Naive thymus-derived CD4-positive, alpha-beta T cell (primary cell): ENCODE data around the gene ABHD12. TPM values are rescaled to one million over a fixed set of nuclear protein-coding genes. Genes with fewer than 3 reads are reported as not detected.
"Not testable (repeated sequence)": the region's sequence is repeated elsewhere in the genome, so short reads cannot be mapped to it uniquely, and the experiment has no call there.

Source experiments
- ATAC-seq: fragments of 150-1000 bp; cut with Tn5 transposase; 2 replicates; pipeline ENCODE4 v1.10.0; 2021; ENCODE audit warnings: mild to moderate bottlenecking, moderate library complexity
- CTCF ChIA-PET: fragments of 350-600 bp; sonication (Branson Sonifier 250); formaldehyde crosslinking; loops from one replicate; lab custom pipeline; 2021; ENCODE audit warnings: antibody characterized with exemption; lab: Charles Lee
- POLR2A ChIA-PET: fragments of 350-600 bp; sonication (Branson Sonifier 250); formaldehyde crosslinking; loops from one replicate; lab custom pipeline; 2021; ENCODE audit warnings: antibody characterized with exemption, inconsistent platforms; lab: Charles Lee
- DNase-seq, 9 donors: peaks; one replicate each; pipeline versions ENCODE4 v3.0.0 to v3.0.0-alpha.2; 2020 to 2022; ENCODE audit warnings: mixed read lengths in 1 of 9
- H3K27ac ChIP-seq: one replicate; pipeline ENCODE4 v1.7.0; 2013; ENCODE audit warnings: mild to moderate bottlenecking, low read depth, low read length, moderate library complexity
- H3K27me3 ChIP-seq, 2 donors: one replicate each; pipeline ENCODE4 v1.7.0; 2013; ENCODE audit warnings: low read length in 2 of 2, mild to moderate bottlenecking in 2 of 2, moderate library complexity in 2 of 2; ENCODE audit not compliant: control insufficient read depth in 2 of 2, insufficient read depth in 2 of 2
- H3K36me3 ChIP-seq, 3 experiments: 1 replicate in 2 of 3; 2 replicates in 1 of 3; pipeline ENCODE4 v1.7.0; 2013; ENCODE audit warnings: low read length in 3 of 3, mild to moderate bottlenecking in 3 of 3, moderate library complexity in 1 of 3; ENCODE audit not compliant: insufficient read depth in 3 of 3, control insufficient read depth in 2 of 3
- H3K4me1 ChIP-seq, 2 donors: one replicate each; pipeline ENCODE4 v1.7.0; 2013; ENCODE audit warnings: low read length in 2 of 2, mild to moderate bottlenecking in 2 of 2, moderate library complexity in 1 of 2; ENCODE audit not compliant: control insufficient read depth in 2 of 2, insufficient read depth in 2 of 2
- H3K4me3 ChIP-seq: 2 replicates; pipeline ENCODE4 v1.7.0; 2013; ENCODE audit warnings: mild to moderate bottlenecking, low read length
- H3K9me3 ChIP-seq, 3 experiments: 1 replicate in 2 of 3; 2 replicates in 1 of 3; pipeline ENCODE4 v1.7.0; 2013; ENCODE audit warnings: low read length in 3 of 3; ENCODE audit not compliant: control insufficient read depth in 2 of 3
- H3K27ac Mint-ChIP-seq, 9 donors: one replicate each; pipeline ENCODE4 v1.8.0; 2020 to 2022; ENCODE audit warnings: mixed read lengths in 9 of 9, mild to moderate bottlenecking in 8 of 9, moderate library complexity in 5 of 9, inconsistent platforms in 2 of 9
- H3K27me3 Mint-ChIP-seq, 5 donors: one replicate each; pipeline ENCODE4 v1.8.0; 2021 to 2022; ENCODE audit warnings: mixed read lengths in 5 of 5, mild to moderate bottlenecking in 1 of 5
- H3K36me3 Mint-ChIP-seq, 5 donors: one replicate each; pipeline ENCODE4 v1.8.0; 2020 to 2022; ENCODE audit warnings: mixed read lengths in 5 of 5, mild to moderate bottlenecking in 3 of 5, inconsistent platforms in 1 of 5
- H3K4me1 Mint-ChIP-seq, 7 donors: one replicate each; pipeline ENCODE4 v1.8.0; 2020 to 2022; ENCODE audit warnings: mixed read lengths in 7 of 7, mild to moderate bottlenecking in 3 of 7, inconsistent platforms in 1 of 7
- H3K4me3 Mint-ChIP-seq, 10 donors: one replicate each; pipeline ENCODE4 v1.8.0; 2020 to 2022; ENCODE audit warnings: mild to moderate bottlenecking in 10 of 10, mixed read lengths in 10 of 10, moderate library complexity in 6 of 10, inconsistent platforms in 2 of 10
- H3K9me3 Mint-ChIP-seq, 11 donors: one replicate each; pipeline ENCODE4 v1.8.0; 2020 to 2022; ENCODE audit warnings: mixed read lengths in 11 of 11, mild to moderate bottlenecking in 4 of 11, inconsistent platforms in 1 of 11, moderate library complexity in 1 of 11
- intact Hi-C, 2 donors: fragments of 100-400 bp; cut with micrococcal nuclease; formaldehyde crosslinking; loops; one replicate each; pipeline ENCODE4 v1.15.1; 2023
- polyA plus RNA-seq, 2 donors: library from polyadenylated mRNA; unstranded; fragments of 300-500 nt; fragmentation: Illumina TruSeq; gene quantifications; one replicate each; pipeline ENCODE4 v1.2.3, GENCODE V29; 2021
- total RNA-seq, 6 experiments: library from RNA in 5 of 6; stranded (reverse) in 5 of 6; gene quantifications; 1 replicate in 5 of 6; 2 replicates in 1 of 6; pipeline ENCODE4 v1.2.3 and lab custom pipeline; 2021 to 2026

The ABHD12 gene
- total and polyA plus RNA-seq, 7 experiments from 2014 or later, result 16.5 to 29.7 (median 24.1) TPM

- H3K9me3 ChIP-seq, result no peaks in the 10 kb centered on the region
- no peak for DNase-seq
- H3K27me3 Mint-ChIP-seq, result no peaks in the 10 kb centered on the region
- ChIA-PET POLR2A (no interaction called here), CTCF (no interaction called here)
- H3K4me1 ChIP-seq, result no peaks in the 10 kb centered on the region
- no peak overlapping the region for H3K4me3 Mint-ChIP-seq
- no peaks in the 10 kb centered on the region for H3K9me3 Mint-ChIP-seq
- H3K36me3 Mint-ChIP-seq, result peaks cover 1 to 23% (median 9%) of the 10 kb centered on the region in 5 donors
- no peaks in the 10 kb centered on the region for H3K27me3 ChIP-seq
- ATAC-seq, result no peak
- peaks cover 0 to 26% (median 2%) of the 10 kb centered on the region in 3 experiments for H3K36me3 ChIP-seq
- intact Hi-C loops, result no loop called here
- peak overlapping the region in 4 of 9 donors; percentile 18 to 84 (median 48) for H3K27ac Mint-ChIP-seq
- peaks cover 9 to 26% (median 13%) of the 10 kb centered on the region in 7 donors for H3K4me1 Mint-ChIP-seq
- no peak overlapping the region for H3K27ac ChIP-seq
- H3K4me3 ChIP-seq, result no peak overlapping the region
These were observed 74.0 kb downstream of the ABHD12 start for GRCh38 chr20:25316506-25317190.

GRCh38 chr20:25315418-25316210 is 75.0 kb downstream of the ABHD12 start:
- Mint-ChIP-seq H3K4me3 (peak overlapping the region in 1 of 10 donors; percentile 25), H3K36me3 (peaks cover 1 to 20% (median 6%) of the 10 kb centered on the region in 5 donors), H3K4me1 (peaks cover 11 to 33% (median 23%) of the 10 kb centered on the region in 7 donors), H3K27me3 (no peaks in the 10 kb centered on the region), H3K27ac (peak overlapping the region in 2 of 9 donors; percentile 66 to 70), H3K9me3 (peaks cover 0 to 2% (median 0%) of the 10 kb centered on the region in 11 donors)
- ChIA-PET CTCF (interaction anchor here (0.6 kb wide), 1 partner anchor 21 kb away, joined by 5 read pairs; no protein-coding TSS in a partner anchor), POLR2A (no interaction called here)
- no peak overlapping the region for H3K27ac ChIP-seq
- no peaks in the 10 kb centered on the region for H3K9me3 ChIP-seq
- no peaks in the 10 kb centered on the region for H3K27me3 ChIP-seq
- intact Hi-C loops, result no loop called here
- DNase-seq (no peak), ATAC-seq (no peak)
- no peak overlapping the region for H3K4me3 ChIP-seq
- H3K36me3 ChIP-seq, result peaks cover 0 to 25% (median 0%) of the 10 kb centered on the region in 3 experiments
- peaks cover under 1 to 7% of the 10 kb centered on the region in 2 donors for H3K4me1 ChIP-seq

- Mint-ChIP-seq H3K4me1 (peaks cover 17 to 38% (median 30%) of the 10 kb centered on the region in 7 donors), H3K27me3 (no peaks in the 10 kb centered on the region), H3K9me3 (peaks cover 0 to 2% (median 0%) of the 10 kb centered on the region in 11 donors), H3K27ac (peak overlapping the region in 2 of 9 donors; percentile 42 to 70), H3K36me3 (peaks cover 0 to 20% (median 6%) of the 10 kb centered on the region in 5 donors), H3K4me3 (no peak overlapping the region)
- no peak overlapping the region for H3K4me3 ChIP-seq
- H3K36me3 ChIP-seq, result peaks cover 0 to 18% (median 0%) of the 10 kb centered on the region in 3 experiments
- ChIA-PET POLR2A (no interaction called here), CTCF (interaction anchor here (0.6 kb wide), 1 partner anchor 20 kb away, joined by 5 read pairs; no protein-coding TSS in a partner anchor)
- H3K9me3 ChIP-seq, result no peaks in the 10 kb centered on the region
- H3K4me1 ChIP-seq, result peaks cover 3 to 8% of the 10 kb centered on the region in 2 donors
- intact Hi-C loops, result loop anchor here in 1 of 2 donors (5.0 kb wide), 2 partner anchors 67 to 322 kb away; partner anchors contain the start of genes APMAP and PYGB
- H3K27ac ChIP-seq, result no peak overlapping the region
- no peaks in the 10 kb centered on the region for H3K27me3 ChIP-seq
- ATAC-seq (no peak), DNase-seq (no peak)
These were observed 75.9 kb downstream of the ABHD12 start for GRCh38 chr20:25314497-25315417.

GRCh38 chr20:25313593-25313992 is 77.0 kb downstream of the ABHD12 start:
- peaks cover 17 to 43% (median 30%) of the 10 kb centered on the region in 7 donors for H3K4me1 Mint-ChIP-seq
- ChIA-PET POLR2A (no interaction called here), CTCF (no interaction called here)
- Histone ChIP-seq H3K27ac (no peak overlapping the region), H3K4me3 (no peak overlapping the region), H3K4me1 (peaks cover 3 to 8% of the 10 kb centered on the region in 2 donors), H3K27me3 (no peaks in the 10 kb centered on the region), H3K36me3 (peaks cover 0 to 15% (median 0%) of the 10 kb centered on the region in 3 experiments), H3K9me3 (no peaks in the 10 kb centered on the region)
- no peak for DNase-seq
- peaks cover 0 to 2% (median 0%) of the 10 kb centered on the region in 11 donors for H3K9me3 Mint-ChIP-seq
- no peaks in the 10 kb centered on the region for H3K27me3 Mint-ChIP-seq
- peak overlapping the region in 1 of 10 donors; percentile 66 for H3K4me3 Mint-ChIP-seq
- intact Hi-C loops, result loop anchor here in 1 of 2 donors (5.0 kb wide), 2 partner anchors 66 to 321 kb away; partner anchors contain the start of genes APMAP and PYGB
- no peak for ATAC-seq
- H3K36me3 Mint-ChIP-seq, result peaks cover 0 to 20% (median 6%) of the 10 kb centered on the region in 5 donors
- H3K27ac Mint-ChIP-seq, result peak overlapping the region in 1 of 9 donors; percentile 87

DNA sequence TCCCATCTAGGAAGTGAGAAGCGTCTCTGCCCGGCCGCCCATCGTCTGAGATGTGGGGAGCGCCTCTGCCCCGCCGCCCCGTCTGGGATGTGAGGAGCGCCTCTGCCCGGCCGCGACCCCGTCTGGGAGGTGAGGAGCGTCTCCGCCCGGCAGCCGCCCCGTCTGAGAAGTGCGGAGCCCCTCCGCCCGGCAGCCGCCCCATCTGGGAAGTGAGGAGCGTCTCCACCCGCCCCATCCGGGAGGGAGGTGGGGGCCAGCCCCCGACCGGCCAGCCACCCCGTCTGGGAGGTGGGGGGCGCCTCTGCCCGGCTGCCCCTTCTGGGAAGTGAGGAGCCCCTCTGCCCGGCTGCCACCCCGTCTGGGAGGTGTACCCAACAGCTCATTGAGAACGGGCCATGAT is 77.9 kb downstream of the ABHD12 start:
- H3K9me3 Mint-ChIP-seq, H3K27me3 Mint-ChIP-seq, H3K27me3 ChIP-seq, H3K27ac ChIP-seq, CTCF ChIA-PET, ATAC-seq, H3K4me1 ChIP-seq, DNase-seq, H3K4me3 Mint-ChIP-seq, H3K9me3 ChIP-seq, H3K4me3 ChIP-seq, H3K27ac Mint-ChIP-seq, POLR2A ChIA-PET: not testable (repeated sequence)
- Mint-ChIP-seq H3K36me3 (peaks cover 0 to 20% (median 6%) of the 10 kb centered on the region in 5 donors), H3K4me1 (peaks cover 17 to 43% (median 27%) of the 10 kb centered on the region in 7 donors)
- intact Hi-C loops, result loop anchor here in 1 of 2 donors (5.0 kb wide), 2 partner anchors 65 to 320 kb away; partner anchors contain the start of genes APMAP and PYGB
- H3K36me3 ChIP-seq, result peaks cover 0 to 19% (median 0%) of the 10 kb centered on the region in 3 experiments
